GM20431 (cell line): Measurements from ENCODE around the gene TCF7L1.

Source experiments
- in situ Hi-C: fragments of 300-500 bp; cut with MseI, MboI; formaldehyde crosslinking; loops from one replicate; pipeline ENCODE4 v1.15.0; 2020; ENCODE audit warnings: low sequenced_read_pairs; ENCODE audit not compliant: unreplicated experiment

Gene TCF7L1

DNA sequence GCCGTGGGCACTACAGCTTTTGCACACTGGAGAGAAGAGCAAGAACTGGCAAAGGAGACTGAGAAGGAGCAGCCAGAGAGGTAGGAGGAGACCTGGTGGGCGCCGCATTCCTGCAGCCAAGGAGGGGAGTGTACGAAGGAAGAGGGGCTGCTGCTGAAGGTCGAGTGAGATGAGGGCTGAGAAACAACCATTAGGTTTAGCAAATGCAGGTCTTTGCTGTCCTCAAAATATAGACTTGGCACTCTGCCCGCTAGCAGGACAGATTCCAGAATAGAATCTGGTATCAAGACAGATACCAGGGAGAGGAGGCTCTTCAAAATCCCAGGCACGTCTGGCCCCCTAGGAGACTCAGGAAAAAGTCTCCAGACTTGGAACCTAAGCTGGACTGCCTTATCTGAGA lies 111.6 kb downstream of the TCF7L1 start:
- in situ Hi-C loops, result no loop called here

GRCh38 chr2:85245891-85246290 lies 112.7 kb downstream of the TCF7L1 start:
- in situ Hi-C loops, result no loop called here

DNA sequence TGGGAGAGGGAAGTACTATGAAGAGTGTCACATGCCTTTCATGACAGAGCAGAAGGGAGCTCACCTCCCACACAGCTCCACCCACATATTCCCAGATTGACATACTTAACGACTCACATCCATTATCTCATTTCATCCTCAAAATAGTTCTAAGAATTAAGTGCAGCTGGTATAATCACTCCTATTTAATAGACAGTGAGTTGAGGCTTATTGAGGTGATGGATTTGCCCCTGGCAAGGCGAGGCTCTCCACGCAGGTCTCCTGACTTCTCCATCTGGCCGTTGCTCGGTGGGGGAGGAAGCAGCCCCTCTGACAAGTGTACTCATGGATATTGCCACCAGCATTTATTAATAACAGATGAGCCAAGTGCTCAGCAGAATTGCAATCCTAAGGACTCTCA lies 113.2 kb downstream of the TCF7L1 start:
- in situ Hi-C loops, result no loop called here

DNA sequence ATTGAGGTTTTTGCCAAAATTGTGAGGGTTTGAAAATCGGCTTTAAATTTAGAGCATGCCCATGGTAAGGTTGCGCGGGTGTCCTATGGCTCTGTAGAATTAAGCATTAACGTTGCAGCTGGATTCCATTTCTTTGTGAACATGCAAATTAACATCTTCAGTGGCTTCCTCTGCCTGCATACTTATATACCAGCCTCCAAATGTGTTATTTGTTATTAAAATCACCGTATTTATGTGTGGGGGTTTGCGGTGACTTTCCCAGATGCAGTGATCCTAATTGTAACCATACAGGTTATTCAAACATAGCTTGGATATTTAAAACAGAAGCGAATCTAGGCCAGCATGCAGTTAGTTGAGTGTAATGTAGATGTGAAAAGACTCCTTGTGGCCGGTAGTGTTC lies 114.4 kb downstream of the TCF7L1 start:
- in situ Hi-C loops, result no loop called here

DNA sequence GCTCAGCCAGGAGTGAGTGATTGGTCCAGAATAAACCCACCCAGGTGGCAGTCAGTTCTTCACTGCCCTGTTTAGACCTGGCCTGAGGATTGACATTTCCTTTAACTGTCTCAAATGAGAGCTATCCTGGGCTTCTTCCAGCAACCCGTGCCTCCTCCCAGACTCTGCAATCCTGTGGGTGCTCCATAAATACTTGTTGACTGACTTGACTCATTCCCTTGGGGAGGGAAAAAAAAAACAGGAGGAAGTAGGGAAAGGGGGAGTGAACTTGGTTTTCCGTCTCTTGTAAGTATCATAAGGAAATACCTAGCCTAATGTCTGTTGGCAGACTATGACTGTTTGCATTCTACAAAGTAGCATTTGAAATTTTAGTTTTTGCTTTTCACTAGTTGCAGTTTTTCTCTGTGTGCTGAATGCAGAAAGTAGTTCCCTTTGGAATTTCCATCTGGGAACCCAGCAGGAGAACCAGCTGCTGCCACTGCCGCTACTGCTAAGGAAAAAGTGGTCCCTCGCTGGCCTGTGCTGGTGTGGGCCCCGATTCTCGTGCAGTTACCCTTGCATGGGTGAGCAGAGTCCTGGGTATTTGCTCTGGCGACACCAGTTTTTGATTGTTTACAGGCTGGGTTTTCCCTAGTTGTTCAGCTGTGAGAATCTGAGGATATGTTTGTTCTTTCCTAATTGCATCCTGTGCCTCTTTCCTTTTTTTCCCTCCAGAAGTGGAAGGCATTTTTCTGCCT lies 115.7 kb downstream of the TCF7L1 start:
- in situ Hi-C loops, result no loop called here

DNA sequence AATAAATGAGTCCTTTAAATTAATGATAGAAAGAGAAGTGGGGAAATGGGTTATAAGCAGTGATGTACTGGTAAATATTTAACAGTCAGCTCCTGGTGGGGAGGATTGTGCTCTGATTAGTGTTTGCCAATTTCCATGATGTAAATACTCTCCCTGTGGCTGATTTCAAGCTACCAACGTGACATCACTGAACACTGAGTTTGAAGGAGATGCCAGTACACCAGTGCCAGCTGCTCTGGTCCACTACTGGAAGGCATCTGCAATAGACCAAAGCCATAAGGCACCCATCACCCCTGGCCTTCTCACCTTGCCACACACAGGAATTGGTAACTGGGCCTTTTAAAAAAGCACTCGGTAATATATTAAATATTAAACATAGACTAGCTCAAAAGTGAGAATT lies 116.9 kb downstream of the TCF7L1 start:
- in situ Hi-C loops, result no loop called here

- in situ Hi-C loops, result no loop called here
These were observed 118.0 kb downstream of the TCF7L1 start for GRCh38 chr2:85251070-85251616.

DNA sequence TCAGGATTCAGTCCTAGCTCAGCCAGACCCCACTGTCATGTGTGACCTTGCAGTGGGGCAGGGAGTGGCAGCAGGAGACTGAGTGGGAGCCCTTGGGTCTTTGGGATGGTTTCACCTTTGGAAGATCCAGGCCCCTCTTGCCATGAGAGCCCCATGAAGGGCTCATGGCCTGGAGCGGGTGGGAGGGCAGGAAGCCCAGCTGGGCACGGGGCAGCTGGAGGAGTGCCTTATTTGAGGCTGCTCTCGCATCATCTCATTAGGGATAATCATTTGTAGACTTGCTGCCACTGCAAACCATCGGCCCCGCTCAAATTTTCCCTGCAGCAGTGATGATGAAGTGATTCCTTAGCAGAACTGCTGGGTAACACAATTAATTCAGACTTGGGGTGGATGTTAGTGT lies 120.7 kb downstream of the TCF7L1 start:
- in situ Hi-C loops, result no loop called here

DNA sequence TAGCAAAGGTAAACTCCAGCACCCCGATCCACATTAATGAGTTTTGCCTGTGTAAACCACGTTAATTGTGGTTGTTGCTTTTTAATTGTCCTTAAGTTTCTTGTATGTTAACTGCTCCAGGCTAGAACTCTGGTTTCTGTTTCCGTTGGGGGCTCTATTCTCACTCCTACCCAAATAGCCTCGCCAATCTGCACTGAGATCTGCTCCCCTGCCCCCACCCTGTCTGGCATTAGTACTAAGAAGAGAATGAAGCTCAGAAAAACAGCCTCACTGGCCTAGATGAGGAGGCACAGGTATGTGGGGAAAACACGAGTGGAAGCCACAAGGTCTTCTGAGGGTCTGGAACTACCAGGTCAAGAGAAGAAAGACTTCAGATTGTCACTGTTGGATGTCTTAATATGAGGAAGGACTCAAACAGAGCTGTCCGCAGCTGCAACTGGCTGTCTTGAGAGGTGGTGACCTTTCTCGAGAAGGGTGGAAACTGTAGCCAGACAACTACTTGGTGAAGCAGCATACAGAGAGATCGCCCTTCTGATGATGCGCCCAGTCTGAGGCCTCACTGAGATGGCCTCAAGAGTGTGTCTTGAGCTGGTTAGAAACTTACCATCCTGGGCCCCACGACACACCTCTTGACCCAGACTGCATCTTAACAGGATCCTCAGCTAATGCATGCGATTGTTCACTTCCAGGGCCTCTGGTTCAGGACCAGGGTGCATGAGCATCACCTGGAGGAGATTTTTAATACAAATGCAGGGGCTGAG lies 121.5 kb downstream of the TCF7L1 start:
- in situ Hi-C loops, result no loop called here

GRCh38 chr2:85255456-85255812 lies 122.2 kb downstream of the TCF7L1 start:
- in situ Hi-C loops, result no loop called here

GRCh38 chr2:85255813-85256594 lies 122.8 kb downstream of the TCF7L1 start:
- in situ Hi-C loops, result no loop called here

DNA sequence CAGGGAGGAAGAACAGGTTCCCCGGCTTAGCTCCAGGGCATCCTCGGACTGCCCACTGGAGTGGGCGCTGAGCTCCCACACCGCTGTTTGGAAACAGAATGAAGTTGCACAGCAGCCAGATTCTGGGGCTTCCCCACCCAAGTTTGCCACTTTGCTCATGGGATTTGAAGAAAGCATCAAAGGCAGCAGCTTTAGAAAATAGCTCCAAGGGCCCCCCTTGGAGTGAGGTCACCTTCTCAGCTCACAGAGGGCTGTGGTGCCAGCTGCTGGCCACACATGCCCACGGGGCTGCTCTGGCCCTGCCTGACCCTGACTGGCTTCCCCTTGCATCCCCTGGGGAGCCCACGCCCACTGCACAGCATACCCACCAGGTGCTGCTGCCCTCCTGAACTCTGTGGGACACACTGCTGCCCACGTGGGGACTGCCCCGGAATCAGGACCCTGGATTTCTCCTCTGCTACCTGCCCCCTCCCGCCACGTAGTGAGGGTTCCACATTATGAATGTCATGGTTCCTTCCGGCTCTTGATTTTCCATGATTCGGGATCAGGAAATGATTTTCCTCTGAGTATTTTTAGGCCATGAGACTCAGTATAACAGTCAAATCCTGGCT lies 124.3 kb downstream of the TCF7L1 start:
- in situ Hi-C loops, result no loop called here

DNA sequence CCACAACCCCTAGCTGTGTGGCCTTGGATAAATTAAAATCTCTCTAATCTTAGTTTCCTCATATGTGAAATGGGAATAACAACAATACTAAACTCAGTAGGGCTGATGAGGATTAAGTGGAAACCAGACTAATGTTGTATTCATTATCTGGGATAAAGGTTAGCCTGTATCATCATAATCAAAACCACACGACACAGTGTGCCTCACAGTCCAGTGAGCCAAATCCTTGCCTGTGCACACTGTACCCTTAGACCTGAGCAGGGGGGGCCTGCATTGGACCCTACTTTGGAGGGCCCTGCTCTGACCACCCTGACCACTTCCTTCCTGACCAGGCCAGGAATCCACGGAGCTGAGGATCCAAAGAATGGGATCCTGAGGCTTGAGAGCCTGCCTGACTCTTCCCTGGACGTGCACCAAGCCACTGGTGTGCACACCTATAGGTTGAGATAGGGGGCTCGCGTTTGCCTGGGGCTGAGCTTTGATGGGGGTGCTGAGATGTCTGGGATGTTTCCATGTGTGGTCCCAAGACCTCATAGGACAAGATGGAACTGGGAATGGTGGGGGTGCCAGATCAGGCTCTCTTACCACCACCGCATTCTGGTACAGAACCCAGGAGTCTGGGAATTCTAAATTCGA lies 124.9 kb downstream of the TCF7L1 start:
- in situ Hi-C loops, result no loop called here

DNA sequence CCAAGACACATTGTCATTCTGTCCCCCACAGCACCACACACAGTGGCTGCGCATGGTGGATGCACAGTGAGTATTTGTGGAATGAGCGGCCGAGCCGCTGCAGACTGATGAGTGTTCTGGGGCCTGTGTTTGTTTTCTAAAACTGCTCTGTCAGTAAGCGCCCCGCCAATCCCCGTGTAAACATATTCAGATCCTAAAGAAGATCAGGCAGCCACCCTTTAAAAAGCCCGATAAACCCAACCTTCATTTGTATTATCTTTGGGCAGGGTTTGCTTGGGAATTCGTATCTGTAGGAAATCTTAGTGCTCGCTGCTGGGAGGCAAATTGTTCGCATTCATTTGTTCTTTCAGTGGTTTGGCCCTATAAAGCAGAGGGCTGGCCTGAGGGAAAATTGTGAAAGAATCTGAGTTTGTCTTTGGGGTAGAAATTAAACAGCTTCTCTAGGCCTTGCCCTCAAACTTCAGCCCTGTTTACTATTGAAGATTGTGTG lies 126.0 kb downstream of the TCF7L1 start:
- in situ Hi-C loops, result no loop called here

GRCh38 chr2:85259879-85260278 lies 126.7 kb downstream of the TCF7L1 start:
- in situ Hi-C loops, result no loop called here

- in situ Hi-C loops, result no loop called here
These were observed 130.4 kb downstream of the TCF7L1 start for GRCh38 chr2:85263591-85263990.

DNA sequence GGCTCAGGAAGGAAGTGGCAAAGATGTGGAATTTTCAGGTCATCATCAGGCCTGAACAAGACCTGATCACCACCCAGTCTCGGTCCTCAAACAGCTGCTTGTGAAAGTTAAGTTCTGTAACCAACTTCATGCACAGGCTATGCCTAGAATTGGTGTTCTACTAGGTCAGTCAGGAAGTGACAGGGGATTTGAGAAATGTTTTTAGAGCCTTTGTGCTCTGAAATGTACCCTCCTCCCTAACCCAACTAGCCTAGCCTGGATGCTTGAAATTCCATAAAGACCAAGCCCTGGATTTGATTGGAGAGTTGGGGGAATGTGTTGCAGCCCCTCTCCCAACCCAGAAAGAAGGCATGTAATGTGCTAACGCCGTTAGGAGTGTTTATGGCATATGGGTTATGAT lies 131.3 kb downstream of the TCF7L1 start:
- in situ Hi-C loops, result no loop called here

DNA sequence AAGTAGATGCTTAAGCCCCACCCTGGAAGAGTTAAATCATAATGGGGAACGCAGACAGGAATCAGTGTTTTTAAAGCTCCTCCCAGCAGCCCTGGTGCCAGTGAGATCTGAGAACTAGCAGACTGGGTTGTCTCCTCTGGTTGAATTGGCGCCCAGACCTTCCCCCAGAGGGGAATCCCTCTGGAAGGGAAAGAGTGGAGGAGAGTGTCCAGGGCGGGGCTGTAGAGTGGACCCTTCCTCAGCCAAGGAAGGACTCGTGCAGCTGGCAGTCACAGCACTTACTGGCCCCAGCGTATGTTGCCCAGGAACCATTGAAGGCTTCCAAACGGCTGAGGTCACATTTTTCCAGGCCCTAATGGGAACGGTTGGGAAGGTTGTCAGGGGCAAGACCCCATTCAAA lies 132.1 kb downstream of the TCF7L1 start:
- in situ Hi-C loops, result no loop called here

DNA sequence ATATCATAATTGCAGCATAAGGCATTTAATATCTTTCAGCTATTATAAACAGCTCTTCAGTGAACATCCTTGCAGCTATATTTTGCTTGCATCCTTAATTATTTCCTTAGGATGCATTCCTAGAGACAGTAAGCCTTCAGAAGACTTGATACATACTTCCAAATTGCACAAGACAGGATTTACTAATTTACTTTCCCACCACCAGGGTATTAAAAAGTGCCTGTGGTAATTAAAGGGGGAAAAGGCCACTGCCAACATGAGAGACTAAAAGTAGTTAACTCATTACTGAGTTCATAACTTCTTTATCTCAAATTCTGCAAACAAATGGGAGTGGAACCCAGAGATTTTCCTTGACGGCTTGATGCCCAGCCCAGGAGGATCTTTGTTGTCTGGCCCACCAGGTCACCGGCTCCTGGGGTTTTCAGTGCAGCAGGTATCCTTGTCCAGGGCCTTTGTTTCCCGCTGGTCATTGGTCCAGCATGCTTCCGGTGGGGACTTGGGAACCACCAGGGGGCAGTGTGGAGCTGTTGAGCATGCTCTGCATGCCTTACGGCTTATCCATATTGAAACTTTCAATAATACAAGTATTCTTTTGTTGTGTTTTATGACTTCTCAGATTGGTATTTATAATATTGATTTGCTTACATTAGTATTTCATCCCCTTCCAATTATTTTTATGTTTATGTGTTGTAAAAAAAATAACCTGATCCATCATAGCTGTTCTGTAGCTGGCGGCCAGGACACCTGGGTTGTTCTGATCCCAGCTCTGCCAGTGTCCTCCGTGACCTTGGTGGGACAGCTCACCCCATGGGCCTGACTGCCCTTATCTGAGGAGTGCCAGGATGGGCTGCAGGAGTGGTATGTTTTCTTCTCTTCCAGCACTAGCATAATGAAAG lies 133.2 kb downstream of the TCF7L1 start:
- in situ Hi-C loops, result no loop called here
